Endothelial cell of umbilical vein (primary cell): ENCODE results near the gene BASP1. TPM values are rescaled to one million over a fixed set of nuclear protein-coding genes. Genes with fewer than 3 reads are reported as not detected.

Source experiments
- BruUV-seq: library from RNA; stranded (reverse); fragments of 400-500 nt; replicated peaks from 2 replicates; lab custom pipeline; 2021; lab: Mats Ljungman, UMichigan
- CTCF ChIA-PET: fragments of 300-600, 350-600 bp; sonication (Branson Sonifier 250); formaldehyde crosslinking; loops from one replicate; lab custom pipeline; 2021; ENCODE audit warnings: antibody characterized with exemption, inconsistent platforms; lab: Charles Lee
- POLR2A ChIA-PET: fragments of 300-600, 350-600 bp; sonication (Branson Sonifier 250); formaldehyde crosslinking; loops from one replicate; lab custom pipeline; 2021; ENCODE audit warnings: antibody characterized with exemption, inconsistent platforms; lab: Charles Lee
- DNase-seq: peaks from one replicate; pipeline ENCODE4 v3.0.0-alpha.2; 2011; ENCODE audit warnings: low read depth, low spot score
- FAIRE-seq: peaks from 2 replicates; lab custom pipeline; 2011; peaks lifted over from hg19 to GRCh38; lab: Jason Lieb, UNC
- H2AFZ ChIP-seq: 2 replicates; pipeline ENCODE4 v1.6.0; 2012; ENCODE audit warnings: low read depth, low read length, control low read depth, inconsistent platforms
- H3K27ac ChIP-seq: 2 replicates; pipeline ENCODE4 v1.5.1; 2011; ENCODE audit warnings: low read depth, mild to moderate bottlenecking, control low read depth, low read length, moderate library complexity; ENCODE audit not compliant: insufficient read depth
- H3K27me3 ChIP-seq, 2 experiments: 2 replicates each; pipeline versions ENCODE4 v1.6.0 to v1.6.1; 2011; ENCODE audit warnings: low read length in 2 of 2, mixed read lengths in 1 of 2; ENCODE audit not compliant: control insufficient read depth in 2 of 2, insufficient read depth in 2 of 2
- H3K36me3 ChIP-seq, 2 experiments: 2 replicates in 1 of 2; 3 replicates in 1 of 2; pipeline ENCODE4 v1.5.1; 2011; ENCODE audit warnings: low read length in 2 of 2, mild to moderate bottlenecking in 1 of 2, moderate library complexity in 1 of 2; ENCODE audit not compliant: control insufficient read depth in 2 of 2, insufficient read depth in 2 of 2; ENCODE audit errors: extremely low read depth in 1 of 2
- H3K4me1 ChIP-seq: 3 replicates; pipeline ENCODE4 v1.5.1; 2011; ENCODE audit warnings: mild to moderate bottlenecking, low read length; ENCODE audit not compliant: control insufficient read depth, insufficient read depth; ENCODE audit errors: extremely low read depth
- H3K4me2 ChIP-seq: 2 replicates; pipeline ENCODE4 v1.6.1; 2011; ENCODE audit warnings: low read length, control low read depth, mixed read lengths; ENCODE audit not compliant: insufficient read depth
- H3K4me3 ChIP-seq, 3 experiments: fragments of 200-600 bp in 1 of 3; sonication (generic), shearing (Covaris generic) in 1 of 3; replicated peaks in 1 of 3; 2 replicates each; pipeline ENCODE4 v1.5.1; 2011 to 2016; ENCODE audit warnings: control low read depth in 3 of 3, low read length in 3 of 3, mild to moderate bottlenecking in 2 of 3, inconsistent platforms in 1 of 3, low read depth in 1 of 3, moderate library complexity in 1 of 3; ENCODE audit not compliant: insufficient read depth in 1 of 3
- H3K79me2 ChIP-seq: 2 replicates; pipeline ENCODE4 v1.6.0; 2012; ENCODE audit warnings: low read length, inconsistent platforms; ENCODE audit not compliant: control insufficient read depth, insufficient read depth
- H3K9ac ChIP-seq: replicated peaks from 2 replicates; pipeline ENCODE3; 2011; ENCODE audit warnings: low read length, control low read depth; ENCODE audit not compliant: insufficient read depth; ENCODE audit errors: extremely low read depth
- H3K9me1 ChIP-seq: replicated peaks from 3 replicates; pipeline ENCODE4 v1.6.0; 2011; ENCODE audit warnings: mild to moderate bottlenecking, low read length; ENCODE audit not compliant: control insufficient read depth, insufficient read depth; ENCODE audit errors: extremely low read depth
- H3K9me3 ChIP-seq: replicated peaks from 2 replicates; pipeline ENCODE4 v1.5.1; 2012; ENCODE audit warnings: low read length, inconsistent platforms; ENCODE audit not compliant: control insufficient read depth, insufficient read depth
- H4K20me1 ChIP-seq: replicated peaks from 2 replicates; pipeline ENCODE3; 2011; ENCODE audit warnings: mild to moderate bottlenecking, low read length; ENCODE audit not compliant: control insufficient read depth, insufficient read depth; ENCODE audit errors: extremely low read depth
- EZH2 ChIP-seq: IDR thresholded peaks from 2 replicates; pipeline ENCODE4 v1.6.1; 2012; ENCODE audit warnings: borderline replicate concordance, low read depth, mild to moderate bottlenecking, moderate library complexity, low read length, inconsistent platforms; ENCODE audit not compliant: severe bottlenecking
- FOS ChIP-seq: IDR thresholded peaks from 2 replicates; pipeline ENCODE4 v1.6.1; 2011; ENCODE audit warnings: mild to moderate bottlenecking, low read length, moderate library complexity, borderline replicate concordance; ENCODE audit not compliant: insufficient read depth
- GATA2 ChIP-seq: IDR thresholded peaks from 2 replicates; pipeline ENCODE4 v1.7.0; 2011; ENCODE audit warnings: low read depth, mild to moderate bottlenecking, moderate library complexity, mixed read lengths, low read length; ENCODE audit not compliant: insufficient read length, insufficient read depth
- JUN ChIP-seq: IDR thresholded peaks from 2 replicates; pipeline ENCODE4 v1.6.1; 2011; ENCODE audit warnings: borderline replicate concordance, low read depth; ENCODE audit not compliant: insufficient read length, insufficient read depth
- MYC ChIP-seq: IDR thresholded peaks from one replicate; pipeline ENCODE4 v1.6.1; 2011; ENCODE audit warnings: mild to moderate bottlenecking, low read depth, low read length
- POLR2A ChIP-seq: IDR thresholded peaks from 2 replicates; pipeline ENCODE4 v1.6.1; 2012; ENCODE audit warnings: low read depth, mild to moderate bottlenecking, control low read depth, low read length
- POLR2AphosphoS5 ChIP-seq: IDR thresholded peaks from 2 replicates; pipeline ENCODE4 v1.6.1; 2012; ENCODE audit warnings: low read depth, mild to moderate bottlenecking, control low read depth, low read length, moderate library complexity; ENCODE audit not compliant: insufficient read depth
- dilution Hi-C: fragments of 300-500 bp; cut with MboI; formaldehyde crosslinking; loops from one replicate; pipeline ENCODE4 v1.15.0; 2019; ENCODE audit warnings: low sequenced_read_pairs; ENCODE audit not compliant: extremely low pct_ligation_motif_present
- intact Hi-C: fragments of 100-400 bp; cut with micrococcal nuclease; formaldehyde crosslinking; loops from one replicate; pipeline ENCODE4 v1.10.0; 2022
- polyA plus RNA-seq, 4 experiments: library from polyadenylated mRNA; depleted of rRNA in 3 of 4; stranded (reverse) in 3 of 4; unstranded in 1 of 4; fragments of >200 nt; gene quantifications; 2 replicates each; pipeline versions ENCODE4 v1.2.1 to v1.2.3, GENCODE V29; 2011 to 2012; ENCODE audit warnings: missing spikeins in 1 of 4
- total RNA-seq: library from RNA; stranded (reverse); gene quantifications from 2 replicates; pipeline ENCODE4 v1.2.3, GENCODE V29; 2021
- TF ChIP-seq, protein P1 (sequence below), 2 donors: IDR thresholded peaks; 1 replicate in 1 of 2; 2 replicates in 1 of 2; pipeline ENCODE4 v1.5.1; 2011; ENCODE audit warnings: low read length in 2 of 2, mild to moderate bottlenecking in 2 of 2, moderate library complexity in 2 of 2, control low read depth in 1 of 2, inconsistent platforms in 1 of 2, low read depth in 1 of 2; ENCODE audit not compliant: insufficient read depth in 1 of 2; ENCODE audit errors: extremely low read depth in 1 of 2
- TF ChIP-seq, protein P2 (sequence below): IDR thresholded peaks from 2 replicates; pipeline ENCODE4 v1.6.1; 2011; ENCODE audit not compliant: insufficient read depth, insufficient read length

The BASP1 gene
- total and polyA plus RNA-seq, 2 donors (not counting 3 experiments of a cell fraction or from before 2014, with no cell fraction given) = 69.4 to 79.3 TPM

DNA sequence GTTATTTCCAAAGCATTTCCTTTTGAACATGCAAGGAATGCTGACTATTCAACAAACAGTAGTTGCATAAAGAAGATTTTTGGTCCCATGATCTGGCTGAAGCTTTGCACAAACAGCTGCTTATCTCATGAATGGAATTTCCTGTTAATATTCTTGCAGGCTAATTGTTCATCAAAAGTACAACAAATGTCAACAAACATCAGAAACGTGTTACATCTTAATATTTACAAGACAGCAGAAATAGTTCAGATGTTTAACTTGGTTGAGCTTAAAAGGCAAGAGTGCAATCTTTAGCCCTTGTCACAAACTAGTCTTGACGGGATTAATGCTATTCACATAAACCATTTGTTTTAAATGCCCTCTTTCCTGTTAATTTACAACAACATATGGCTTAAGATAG, 47.9 kb upstream of the BASP1 start:
- BruUV-seq = no TSS peak
- Histone ChIP-seq H3K9me1 (no peaks in the 10 kb centered on the region), H3K4me3 (peak overlapping the region in 1 of 3 experiments; percentile 15), H4K20me1 (no peaks in the 10 kb centered on the region), H2AFZ (no peak overlapping the region), H3K27me3 (no peaks in the 10 kb centered on the region), H3K79me2 (no peaks in the 10 kb centered on the region), H3K4me1 (peaks cover 34% of the 10 kb centered on the region), H3K27ac (peak overlapping the region; percentile 85), H3K9ac (peak overlapping the region; percentile 58), H3K4me2 (peak overlapping the region; percentile 81), H3K36me3 (no peaks in the 10 kb centered on the region), H3K9me3 (no peaks in the 10 kb centered on the region)
- CTCF ChIA-PET = interaction anchor here (0.8 to 4.9 kb wide), 5 partner anchors 11 to 42 kb away, joined by 3 to 39 read pairs (median 4); no protein-coding TSS in a partner anchor
- dilution Hi-C loops (no loop called here), intact Hi-C loops (loop anchor here (1.0 kb wide), 5 partner anchors 20 to 90 kb away; no protein-coding TSS in a partner anchor)
- peak; percentile 74 for TF ChIP-seq GATA2
- no peak for TF ChIP-seq MYC
- TF ChIP-seq POLR2AphosphoS5 = peak; percentile 61
- peak; percentile 50 for TF ChIP-seq POLR2A
- peak; percentile 44 for TF ChIP-seq JUN
- TF ChIP-seq, protein P1, sequence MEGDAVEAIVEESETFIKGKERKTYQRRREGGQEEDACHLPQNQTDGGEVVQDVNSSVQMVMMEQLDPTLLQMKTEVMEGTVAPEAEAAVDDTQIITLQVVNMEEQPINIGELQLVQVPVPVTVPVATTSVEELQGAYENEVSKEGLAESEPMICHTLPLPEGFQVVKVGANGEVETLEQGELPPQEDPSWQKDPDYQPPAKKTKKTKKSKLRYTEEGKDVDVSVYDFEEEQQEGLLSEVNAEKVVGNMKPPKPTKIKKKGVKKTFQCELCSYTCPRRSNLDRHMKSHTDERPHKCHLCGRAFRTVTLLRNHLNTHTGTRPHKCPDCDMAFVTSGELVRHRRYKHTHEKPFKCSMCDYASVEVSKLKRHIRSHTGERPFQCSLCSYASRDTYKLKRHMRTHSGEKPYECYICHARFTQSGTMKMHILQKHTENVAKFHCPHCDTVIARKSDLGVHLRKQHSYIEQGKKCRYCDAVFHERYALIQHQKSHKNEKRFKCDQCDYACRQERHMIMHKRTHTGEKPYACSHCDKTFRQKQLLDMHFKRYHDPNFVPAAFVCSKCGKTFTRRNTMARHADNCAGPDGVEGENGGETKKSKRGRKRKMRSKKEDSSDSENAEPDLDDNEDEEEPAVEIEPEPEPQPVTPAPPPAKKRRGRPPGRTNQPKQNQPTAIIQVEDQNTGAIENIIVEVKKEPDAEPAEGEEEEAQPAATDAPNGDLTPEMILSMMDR (IDR thresholded peaks at IDR 0.05; ENCODE audit: extremely low read depth in 1 of 2, insufficient read depth in 1 of 2, low read depth in 1 of 2, low read length in 2 of 2) = no peak
- DNase-seq (peak; percentile 91), FAIRE-seq (peak; percentile 80)
- POLR2A ChIA-PET = interaction anchor here (0.8 to 0.9 kb wide), 2 partner anchors 10 to 15 kb away, joined by 3 to 4 read pairs; no protein-coding TSS in a partner anchor

DNA sequence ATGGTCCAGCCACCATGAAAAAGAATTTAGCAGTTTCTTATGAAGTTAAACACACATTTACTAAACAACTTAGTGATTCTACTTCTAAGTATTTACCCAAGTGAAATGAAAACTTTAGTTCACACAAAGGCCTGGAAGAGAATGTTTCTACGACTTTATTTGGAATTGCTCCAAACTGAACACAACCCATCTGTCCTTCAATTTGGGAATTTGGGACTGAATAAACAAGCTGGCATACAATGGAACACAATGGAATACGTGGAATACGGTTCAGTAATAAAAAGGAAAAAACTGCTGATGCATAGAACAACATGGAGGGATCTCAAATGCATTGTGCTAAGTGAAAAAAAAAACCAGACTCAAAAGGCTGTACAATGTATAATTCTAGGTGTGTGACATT, 44.6 kb upstream of the BASP1 start:
- Histone ChIP-seq H3K27me3 (no peaks in the 10 kb centered on the region), H3K27ac (peak overlapping the region; percentile 8), H4K20me1 (no peaks in the 10 kb centered on the region), H3K36me3 (no peaks in the 10 kb centered on the region), H3K9me1 (no peaks in the 10 kb centered on the region), H3K79me2 (no peaks in the 10 kb centered on the region), H3K9me3 (no peaks in the 10 kb centered on the region), H3K4me2 (no peak overlapping the region), H2AFZ (peak overlapping the region; percentile 55), H3K4me3 (no peak overlapping the region), H3K9ac (no peak overlapping the region), H3K4me1 (peaks cover 34% of the 10 kb centered on the region)
- DNase-seq = peak; percentile 71
- TF ChIP-seq POLR2AphosphoS5 (no peak), GATA2 (no peak), POLR2A (no peak), MYC (no peak), JUN (no peak), FOS (no peak), EZH2 (no peak)
- TF ChIP-seq, protein P2, sequence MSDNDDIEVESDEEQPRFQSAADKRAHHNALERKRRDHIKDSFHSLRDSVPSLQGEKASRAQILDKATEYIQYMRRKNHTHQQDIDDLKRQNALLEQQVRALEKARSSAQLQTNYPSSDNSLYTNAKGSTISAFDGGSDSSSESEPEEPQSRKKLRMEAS = no peak
- TF ChIP-seq, protein P1 (IDR thresholded peaks at IDR 0.05; ENCODE audit: extremely low read depth in 1 of 2, insufficient read depth in 1 of 2, low read depth in 1 of 2, low read length in 2 of 2) = no peak
- dilution Hi-C loops = no loop called here
- CTCF ChIA-PET = interaction anchor here (1.3 to 1.8 kb wide), 2 partner anchors 40 to 352 kb away, joined by 4 to 8 read pairs; no protein-coding TSS in a partner anchor
- FAIRE-seq = no peak
- POLR2A ChIA-PET = no interaction called here
- intact Hi-C loops = no loop called here
- BruUV-seq = no TSS peak
